Smooth muscle cell (in vitro differentiated cells): ENCODE measurements around the gene ACSS1. TPM values are rescaled to one million over a fixed set of nuclear protein-coding genes. Genes with fewer than 3 reads are reported as not detected.

ENCODE experiments used
- DNase-seq: peaks from one replicate; lab custom pipeline; 2025; ENCODE audit not compliant: unreplicated experiment; lab: John Stamatoyannopoulos, UW
- H2AFZ ChIP-seq: fragments of 200-600 bp; sonication (generic); 2 replicates; pipeline ENCODE4 v1.6.0; 2016; ENCODE audit warnings: antibody characterized with exemption, low read depth, mild to moderate bottlenecking
- H3F3A ChIP-seq: fragments of 200-600 bp; sonication (generic); 2 replicates; pipeline ENCODE4 v1.6.0; 2017; ENCODE audit warnings: antibody characterized with exemption, low read depth
- H3K27ac ChIP-seq: fragments of 200-600 bp; sonication (generic); 2 replicates; pipeline ENCODE4 v1.5.1; 2016; ENCODE audit warnings: low read depth, mild to moderate bottlenecking
- H3K27me3 ChIP-seq: fragments of 200-600 bp; sonication (generic); 2 replicates; pipeline ENCODE4 v1.6.1; 2016; ENCODE audit warnings: low read depth, mild to moderate bottlenecking
- H3K36me3 ChIP-seq: fragments of 200-600 bp; sonication (generic); 2 replicates; pipeline ENCODE4 v1.5.1; 2016; ENCODE audit warnings: low read depth
- H3K4me1 ChIP-seq: fragments of 200-600 bp; sonication (generic); 2 replicates; pipeline ENCODE4 v1.5.1; 2016; ENCODE audit warnings: low read depth
- H3K4me2 ChIP-seq: fragments of 200-600 bp; sonication (generic); 2 replicates; pipeline ENCODE4 v1.6.0; 2016; ENCODE audit warnings: mild to moderate bottlenecking
- H3K4me3 ChIP-seq: fragments of 200-600 bp; sonication (generic); 2 replicates; pipeline ENCODE4 v1.5.1; 2016; ENCODE audit warnings: mild to moderate bottlenecking
- H3K79me2 ChIP-seq: fragments of 200-600 bp; sonication (generic); 2 replicates; pipeline ENCODE4 v1.6.0; 2016; ENCODE audit warnings: low read depth, mild to moderate bottlenecking
- H3K9ac ChIP-seq: fragments of 200-600 bp; sonication (generic); 2 replicates; pipeline ENCODE4 v1.6.0; 2016; ENCODE audit warnings: low read depth
- H3K9me3 ChIP-seq: fragments of 200-600 bp; sonication (generic); replicated peaks from 2 replicates; pipeline ENCODE4 v1.5.1; 2016; ENCODE audit warnings: low read depth
- H4K20me1 ChIP-seq: fragments of 200-600 bp; sonication (generic); 2 replicates; pipeline ENCODE4 v1.6.0; 2016; ENCODE audit warnings: low read depth
- CTCF ChIP-seq: fragments of 200-600 bp; sonication (generic); IDR thresholded peaks from 2 replicates; pipeline ENCODE4 v1.5.1; 2017; ENCODE audit warnings: borderline replicate concordance, mild to moderate bottlenecking, antibody characterized with exemption; ENCODE audit not compliant: insufficient read depth, poor library complexity, severe bottlenecking
- WGBS: methylation state at CpG from one replicate; pipeline ENCODE4 v1.1.7; 2016; ENCODE audit warnings: low lambda C conversion rate; 5-methylcytosine and 5-hydroxymethylcytosine counted together
- polyA plus RNA-seq: library from polyadenylated mRNA; unstranded; fragments of >200 nt; fragmentation: Nextera tagmentation; extraction: Ambion mirVana; gene quantifications from 2 replicates; pipeline ENCODE4 v1.2.1, GENCODE V29; 2016
- total RNA-seq: library from RNA; depleted of rRNA; stranded (reverse); fragments of >200 nt; gene quantifications from 2 replicates; pipeline ENCODE4 v1.2.3, GENCODE V29; 2014

ACSS1 gene
- total and polyA plus RNA-seq, 2 experiments from 2014 or later, result 2.4 to 2.8 TPM

GRCh38 chr20:25059866-25060465, 2.0 kb upstream of the ACSS1 start:
- Histone ChIP-seq H4K20me1 (no peaks in the 10 kb centered on the region), H3K27me3 (peaks cover 98% of the 10 kb centered on the region)
- no peak for DNase-seq

GRCh38 chr20:25058847-25059810, 1.2 kb upstream of the ACSS1 start:
- no peaks in the 10 kb centered on the region for H3K36me3 ChIP-seq
- H3K79me2 ChIP-seq, result no peaks in the 10 kb centered on the region
- H3K27ac ChIP-seq, result no peak overlapping the region
- H3K4me1 ChIP-seq, result peaks cover 10% of the 10 kb centered on the region
- H3K9ac ChIP-seq, result no peak overlapping the region
- no peaks in the 10 kb centered on the region for H4K20me1 ChIP-seq
- TF ChIP-seq CTCF, result no peak
- peak overlapping the region; percentile 96 for H3K4me2 ChIP-seq
- no peak for DNase-seq
- 52% methylated on average over 20 of the region's 20 CpGs for WGBS
- peak overlapping the region; percentile 70 for H3K4me3 ChIP-seq
- no peaks in the 10 kb centered on the region for H3K9me3 ChIP-seq
- H3K27me3 ChIP-seq, result peaks cover 97% of the 10 kb centered on the region
- H3F3A ChIP-seq, result no peaks in the 10 kb centered on the region
- no peak overlapping the region for H2AFZ ChIP-seq

More at GRCh38 chr20:25059866-25060465, 2.0 kb upstream of the ACSS1 start:
- Histone ChIP-seq H3F3A (no peaks in the 10 kb centered on the region), H3K4me3 (no peak overlapping the region), H3K4me2 (no peak overlapping the region), H2AFZ (no peak overlapping the region), H3K4me1 (peaks cover 10% of the 10 kb centered on the region), H3K79me2 (no peaks in the 10 kb centered on the region), H3K9me3 (no peaks in the 10 kb centered on the region), H3K36me3 (no peaks in the 10 kb centered on the region), H3K9ac (no peak overlapping the region), H3K27ac (no peak overlapping the region)
- WGBS, result 90% methylated on average over 8 of the region's 8 CpGs
- TF ChIP-seq CTCF, result no peak

- Histone ChIP-seq H3F3A (no peaks in the 10 kb centered on the region), H3K27me3 (peaks cover 81% of the 10 kb centered on the region), H3K79me2 (no peaks in the 10 kb centered on the region), H3K9ac (no peak overlapping the region), H3K9me3 (no peaks in the 10 kb centered on the region), H3K4me3 (peak overlapping the region; percentile 70), H3K4me1 (peaks cover 10% of the 10 kb centered on the region), H4K20me1 (no peaks in the 10 kb centered on the region), H3K36me3 (no peaks in the 10 kb centered on the region), H2AFZ (peak overlapping the region; percentile 79), H3K27ac (no peak overlapping the region), H3K4me2 (peak overlapping the region; percentile 96)
- DNase-seq, result peak; percentile 23
- no peak for TF ChIP-seq CTCF
- WGBS, result 2% methylated on average over 84 of the region's 86 CpGs
Measured at GRCh38 chr20:25057234-25058050, 497 bp downstream of the ACSS1 start.
